LNCaP clone FGC (cell line): ENCODE measurements around the gene UIMC1.

ENCODE experiments used
- DNase-seq: peaks from one replicate; pipeline ENCODE4 v3.0.0-alpha.2; 2011; ENCODE audit warnings: low read depth
- H3K4me3 ChIP-seq: 2 replicates; pipeline ENCODE4 v1.5.1; 2011; ENCODE audit warnings: mild to moderate bottlenecking, low read depth, low read length, control low read depth
- CTCF ChIP-seq: IDR thresholded peaks from 2 replicates; pipeline ENCODE4 v1.5.1; 2012; ENCODE audit warnings: mild to moderate bottlenecking; ENCODE audit not compliant: control insufficient read depth, insufficient read depth; ENCODE audit errors: extremely low read depth

The UIMC1 gene

GRCh38 chr5:176869501-176870109 lies 137.0 kb downstream of the UIMC1 start:
- H3K4me3 ChIP-seq: no peak overlapping the region
- no peak for DNase-seq
- TF ChIP-seq CTCF: no peak

GRCh38 chr5:176868731-176869130 lies 137.8 kb downstream of the UIMC1 start:
- TF ChIP-seq CTCF: no peak
- H3K4me3 ChIP-seq: no peak overlapping the region

GRCh38 chr5:176868126-176868525 lies 138.5 kb downstream of the UIMC1 start:
- TF ChIP-seq CTCF: no peak
- DNase-seq: no peak
- H3K4me3 ChIP-seq: no peak overlapping the region

More at GRCh38 chr5:176868731-176869130, 137.8 kb downstream of the UIMC1 start:
- DNase-seq: no peak

- no peak overlapping the region for H3K4me3 ChIP-seq
- DNase-seq: no peak
- no peak for TF ChIP-seq CTCF
These were observed 139.8 kb downstream of the UIMC1 start for GRCh38 chr5:176866707-176867310.

- no peak overlapping the region for H3K4me3 ChIP-seq
- TF ChIP-seq CTCF: no peak
- DNase-seq: no peak
These were observed 140.6 kb downstream of the UIMC1 start for GRCh38 chr5:176865964-176866363.

- no peak overlapping the region for H3K4me3 ChIP-seq
- no peak for DNase-seq
- TF ChIP-seq CTCF: no peak
These were observed 141.8 kb downstream of the UIMC1 start for GRCh38 chr5:176864755-176865154.

- H3K4me3 ChIP-seq: no peak overlapping the region
- TF ChIP-seq CTCF: no peak
These were observed 142.8 kb downstream of the UIMC1 start for GRCh38 chr5:176863765-176864098.

More at GRCh38 chr5:176863765-176864098, 142.8 kb downstream of the UIMC1 start:
- DNase-seq: no peak
